ENCODE results near the gene PUS1.

DNA sequence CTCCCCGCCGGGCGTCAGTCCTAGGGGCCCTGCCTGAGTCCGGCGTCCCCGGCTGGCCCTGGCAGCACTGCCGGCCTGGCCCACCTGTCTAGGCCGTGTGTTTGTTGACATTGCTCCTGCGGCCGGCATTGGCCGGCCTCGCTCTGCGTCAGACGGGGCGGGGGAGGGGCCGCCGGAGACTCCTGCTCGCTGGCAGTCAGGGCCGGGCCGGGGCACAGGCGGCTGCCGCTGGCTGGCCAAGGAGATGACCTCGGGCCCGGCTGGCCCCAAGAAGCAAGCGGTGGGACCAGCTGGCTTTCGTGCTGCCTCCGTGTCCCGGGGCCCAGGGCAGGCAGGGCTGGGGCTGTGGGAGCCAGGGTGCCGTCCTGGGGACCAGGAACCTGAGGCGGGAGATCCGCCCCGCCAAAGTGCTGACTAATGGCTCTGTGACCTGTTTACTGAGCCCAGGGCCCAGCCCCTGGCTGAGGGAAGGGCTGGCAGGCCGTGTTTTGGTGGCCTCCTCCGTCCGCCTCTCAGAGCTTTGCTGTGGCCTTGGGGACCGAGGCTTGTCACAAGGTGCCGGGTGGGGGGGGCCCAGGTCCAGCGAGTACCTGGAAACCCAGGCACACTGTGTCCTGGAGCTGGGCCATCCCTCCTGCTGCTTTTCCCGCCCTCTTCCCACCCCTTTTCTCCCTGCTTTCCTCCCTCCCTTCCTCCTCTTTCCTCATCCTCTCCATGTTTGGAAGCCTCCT is 32.8 kb upstream of the PUS1 start:
- no peak for TF ChIP-seq POLR2AphosphoS5 (IDR thresholded peaks at IDR 0.05; ENCODE audit: borderline replicate concordance, low read depth, low read length)
- TF ChIP-seq EZH2 (IDR thresholded peaks at IDR 0.05), result no peak
- no peak for TF ChIP-seq FOXP2 (optimal IDR thresholded peaks at IDR 0.05; ENCODE audit: control extremely low read depth, extremely low read length, insufficient read depth)

All from SK-N-MC (cell line).